ENCODE data around the gene FGF22. TPM values are rescaled to one million over a fixed set of nuclear protein-coding genes. Genes with fewer than 3 reads are reported as not detected.

The FGF22 gene
- total and polyA plus RNA-seq, 10 of the 15 experiments (the other 5 are each of a cell fraction or from before 2014, with no cell fraction given) = 0.05 TPM; not detected in 9

- in situ Hi-C loops (cut with MboI) = no loop called here
- 25% methylated on average over 38 of the region's 38 CpGs for WGBS (ENCODE audit: insufficient coverage, insufficient replicate concordance, low lambda C conversion rate, missing lambda C conversion rate)
- no peaks in the 10 kb centered on the region for H3K36me3 ChIP-seq (ENCODE audit: control insufficient read depth in 2 of 2, insufficient read depth in 2 of 2, low read length in 1 of 2)
- TF ChIP-seq NR2F1 (conservative IDR thresholded peaks at IDR 0.05) (peak; percentile 90), NFYA (IDR thresholded peaks at IDR 0.05; ENCODE audit: borderline replicate concordance, low read depth, low read length) (no peak), BCL11A (IDR thresholded peaks at IDR 0.05; ENCODE audit: low read depth, low read length) (0 out of 2 replicates have a peak, but pooled peaks have one; percentile 16), ATF3 (IDR thresholded peaks at IDR 0.05; ENCODE audit: borderline replicate concordance, extremely low read depth, low read depth, low read length) (no peak), PAX8 (IDR thresholded peaks at IDR 0.05) (no peak), CREM (IDR thresholded peaks at IDR 0.05; ENCODE audit: low read depth) (peak; percentile 42; the same call in 1 of the 2 replicates), RELB (IDR thresholded peaks at IDR 0.05; ENCODE audit: low read depth) (peak; percentile 30; the same call in 1 of the 2 replicates), FOXM1 (IDR thresholded peaks at IDR 0.05; ENCODE audit: low read depth, low read length) (peak; percentile 67; the same call in 1 of the 2 replicates), EGR1 (IDR thresholded peaks at IDR 0.05; ENCODE audit: borderline replicate concordance in 1 of 2, low read depth in 2 of 2, low read length in 2 of 2) (no peak), CEBPZ (IDR thresholded peaks at IDR 0.05; ENCODE audit: low read depth, low read length) (no peak), EP300 (IDR thresholded peaks at IDR 0.05; ENCODE audit: borderline replicate concordance in 1 of 2, control insufficient read depth in 1 of 2, low read depth in 2 of 2, low read length in 2 of 2) (no peak; a peak in 1 of 4 replicates), SP1 (IDR thresholded peaks at IDR 0.05; ENCODE audit: low read depth, low read length) (peak; percentile 33), YBX1 (IDR thresholded peaks at IDR 0.05) (no peak), DPF2 (IDR thresholded peaks at IDR 0.05) (0 out of 2 replicates have a peak, but pooled peaks have one; percentile 47), MEF2B (IDR thresholded peaks at IDR 0.05; ENCODE audit: partially characterized antibody, poor library complexity, severe bottlenecking) (no peak), E2F4 (IDR thresholded peaks at IDR 0.05; ENCODE audit: low read depth, low read length) (no peak)
Measured at GRCh38 chr19:674282-675151, 34.8 kb downstream of the FGF22 start.

More at GRCh38 chr19:674282-675151, 34.8 kb downstream of the FGF22 start:
- SMC1A ChIA-PET (ENCODE audit: uncharacterized antibody, unreplicated experiment) = interaction anchor here (0.8 kb wide), 1 partner anchor 11 kb away, joined by 3 read pairs; the partner anchor contains the start of gene RNF126
- peak; percentile 51 for ATAC-seq
- Histone ChIP-seq H3K27ac (ENCODE audit: control insufficient read depth, insufficient read depth) (no peak overlapping the region), H3K27me3 (replicated peaks in 1 of 2; ENCODE audit: control insufficient read depth in 2 of 2, insufficient read depth in 2 of 2, low read length in 1 of 2) (no peaks in the 10 kb centered on the region), H3K4me2 (ENCODE audit: control insufficient read depth, insufficient read depth) (no peak overlapping the region), H2AFZ (ENCODE audit: control insufficient read depth, low read depth, low read length) (no peak overlapping the region), H4K20me1 (ENCODE audit: control insufficient read depth, insufficient read depth) (no peaks in the 10 kb centered on the region; the same call in 1 of the 2 replicates), H3K9me3 (replicated peaks; ENCODE audit: control insufficient read depth, insufficient read depth, low read length) (no peaks in the 10 kb centered on the region), H3K9ac (ENCODE audit: control insufficient read depth, insufficient read depth, low read length) (no peak overlapping the region), H3K4me3 (no peak overlapping the region), H3K79me2 (ENCODE audit: control insufficient read depth, insufficient read depth, low read length) (no peaks in the 10 kb centered on the region), H3K4me1 (ENCODE audit: control insufficient read depth, insufficient read depth, low read length) (peaks cover 22% of the 10 kb centered on the region)
- RAD21 ChIA-PET (ENCODE audit: unreplicated experiment) = interaction anchor here (0.6 to 1.3 kb wide), 2 partner anchors 9 to 60 kb away, joined by 3 read pairs; no protein-coding TSS in a partner anchor
- FAIRE-seq = no peak
- DNase-seq (ENCODE audit: low read depth, low spot score) = no peak
- CTCF ChIA-PET = no interaction called here
- BruUV-seq (replicated peaks) = no TSS peak
- intact Hi-C loops (cut with micrococcal nuclease; ENCODE audit: unreplicated experiment) = no loop called here
- POLR2A ChIA-PET = interaction anchor here (0.5 kb wide), 1 partner anchor 209 kb away, joined by 3 read pairs; no protein-coding TSS in a partner anchor

Measured in GM12878 (cell line).